ENCODE measurements around the gene CRNKL1. TPM values are rescaled to one million over a fixed set of nuclear protein-coding genes. Genes with fewer than 3 reads are reported as not detected.
"Not testable (repeated sequence)": the region's sequence is repeated elsewhere in the genome, so short reads cannot be mapped to it uniquely, and the experiment has no call there.

CRNKL1 gene
- polyA plus RNA-seq, 1 donor = 26.3 TPM

DNA sequence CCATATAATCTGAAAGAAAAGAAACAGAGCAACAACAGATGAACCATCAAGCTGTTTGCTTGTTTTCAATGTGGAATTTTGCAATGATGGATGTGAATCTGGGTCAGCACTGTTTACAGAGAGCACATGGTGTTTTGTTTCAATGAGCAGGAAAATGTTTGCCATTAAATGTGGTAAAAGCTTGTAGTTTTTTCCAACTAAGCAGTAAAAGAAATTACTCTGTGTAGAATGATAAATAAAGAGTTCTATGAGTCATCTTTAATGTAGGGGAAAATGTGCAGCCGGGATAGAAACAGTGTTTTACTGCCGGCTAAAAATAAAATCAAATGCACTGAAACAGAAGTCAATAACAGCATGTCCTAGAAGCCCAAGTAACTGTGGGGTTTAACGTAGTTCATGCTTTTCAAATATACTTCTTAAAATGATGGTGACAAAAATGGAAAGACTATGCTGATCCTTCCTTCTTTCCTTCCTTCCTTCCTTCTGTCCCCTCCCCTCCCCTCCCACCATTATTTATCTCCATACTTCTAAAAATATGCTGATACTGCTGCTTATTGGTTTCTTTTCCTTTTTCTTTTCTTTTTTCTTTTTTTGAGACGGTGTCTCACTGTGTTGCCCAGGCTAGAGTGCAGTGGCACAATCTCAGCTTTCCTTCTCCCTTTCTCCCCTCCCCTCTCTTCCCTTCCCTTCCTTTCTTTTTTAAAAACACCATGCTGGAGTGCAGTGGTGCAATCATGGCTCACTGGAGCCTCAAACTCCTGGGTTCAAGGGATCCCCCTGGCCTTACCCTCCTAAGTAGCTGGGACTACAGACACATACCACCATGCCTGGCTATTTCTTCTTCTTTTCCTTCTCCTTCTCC, 41.4 kb downstream of the CRNKL1 start:
- Histone ChIP-seq H3K4me1 (ENCODE audit: control insufficient read depth, insufficient read depth, low read length) (peaks cover 14% of the 10 kb centered on the region), H3K27me3 (ENCODE audit: control insufficient read depth, insufficient read depth, low read length) (no peaks in the 10 kb centered on the region), H3K9me3 (ENCODE audit: control insufficient read depth, low read depth, low read length) (no peaks in the 10 kb centered on the region), H3K27ac (ENCODE audit: low read length) (peak overlapping the region; percentile 43), H3K4me3 (ENCODE audit: low read length) (no peak overlapping the region), H3K36me3 (ENCODE audit: control insufficient read depth, insufficient read depth, low read length) (no peaks in the 10 kb centered on the region)
- DNase-seq = peak in 1 of 2 donors; percentile 29
- whole genome bisulfite sequencing (ENCODE audit: insufficient coverage, low lambda C conversion rate) = 67% methylated on average over 1 of the region's 4 CpGs

DNA sequence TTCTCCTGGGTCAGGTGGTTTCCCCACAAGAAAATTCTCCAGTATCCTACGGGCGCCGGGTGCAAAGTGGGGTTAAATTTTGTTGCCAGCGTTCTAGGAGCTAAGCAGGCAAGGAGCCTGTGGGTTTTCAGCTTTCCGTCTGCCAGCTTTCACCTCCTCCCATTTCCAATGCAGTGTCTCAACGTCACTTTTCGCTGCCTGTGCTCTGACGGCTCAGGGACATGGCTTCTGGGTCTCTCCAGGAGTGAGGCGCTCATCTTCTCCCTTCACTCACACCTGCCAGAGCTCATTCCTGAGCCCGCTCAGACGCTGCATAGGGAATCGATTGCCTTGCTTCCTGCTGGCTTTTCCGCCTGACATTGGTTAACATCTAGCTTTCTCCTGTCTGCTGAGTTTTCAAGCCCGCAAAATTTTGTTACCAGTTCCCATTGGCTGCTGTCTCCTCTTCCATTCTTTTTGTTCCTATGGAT, 42.4 kb downstream of the CRNKL1 start:
- WGBS (ENCODE audit: insufficient coverage, low lambda C conversion rate) = 44% methylated on average over 1 of the region's 14 CpGs
- H3K9me3 ChIP-seq (ENCODE audit: control insufficient read depth, low read depth, low read length) = no peaks in the 10 kb centered on the region
- H3K27ac ChIP-seq (ENCODE audit: low read length) = no peak overlapping the region
- H3K4me1 ChIP-seq (ENCODE audit: control insufficient read depth, insufficient read depth, low read length) = peaks cover 12% of the 10 kb centered on the region
- H3K36me3 ChIP-seq (ENCODE audit: control insufficient read depth, insufficient read depth, low read length) = no peaks in the 10 kb centered on the region
- H3K4me3 ChIP-seq (ENCODE audit: low read length) = no peak overlapping the region
- no peak for DNase-seq
- H3K27me3 ChIP-seq (ENCODE audit: control insufficient read depth, insufficient read depth, low read length) = no peaks in the 10 kb centered on the region

DNA sequence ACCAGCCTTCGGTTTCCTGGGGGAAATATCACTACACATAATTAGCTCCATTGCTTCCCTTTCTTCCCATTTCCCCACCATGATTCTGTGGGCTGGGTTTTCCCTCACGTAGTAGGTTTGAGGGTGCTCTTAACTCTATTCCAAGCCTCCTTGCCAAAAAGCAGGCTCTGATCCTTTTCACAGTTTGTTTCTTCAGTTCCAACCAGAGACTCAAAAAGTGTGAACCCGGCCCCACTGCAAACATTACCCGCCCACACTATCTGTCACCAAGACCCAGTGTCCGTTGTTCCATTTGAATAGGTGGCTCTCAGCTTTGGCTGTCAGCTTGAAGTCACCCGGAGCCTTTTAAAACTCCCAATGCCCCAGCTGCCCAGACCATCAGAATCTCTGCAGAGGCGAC, 46.9 kb downstream of the CRNKL1 start:
- peaks cover 18% of the 10 kb centered on the region for H3K36me3 ChIP-seq (ENCODE audit: control insufficient read depth, insufficient read depth, low read length)

DNA sequence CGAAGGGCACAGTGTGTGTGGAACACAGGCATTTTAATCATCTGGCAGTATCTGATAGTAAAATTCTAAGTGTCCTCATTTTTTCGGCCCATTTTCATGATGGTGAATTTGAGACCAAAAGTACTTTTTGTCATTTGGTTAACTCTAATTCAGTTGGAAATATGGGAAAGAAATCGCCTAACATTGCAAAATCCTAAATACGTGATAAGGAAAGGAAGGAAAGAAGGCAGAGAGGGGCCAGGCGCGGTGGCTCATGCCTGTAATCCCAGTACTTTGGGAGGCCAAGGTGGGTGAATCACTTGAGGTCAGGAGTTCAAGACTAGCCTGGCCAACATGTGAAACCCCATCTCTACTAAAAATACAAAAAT, 48.3 kb downstream of the CRNKL1 start:
- DNase-seq; H3K4me3 ChIP-seq (ENCODE audit: low read length); H3K27me3 ChIP-seq (ENCODE audit: control insufficient read depth, insufficient read depth, low read length); H3K4me1 ChIP-seq (ENCODE audit: control insufficient read depth, insufficient read depth, low read length); H3K9me3 ChIP-seq (ENCODE audit: control insufficient read depth, low read depth, low read length): not testable (repeated sequence)
- 100% methylated on average over 1 of the region's 6 CpGs for WGBS (ENCODE audit: insufficient coverage, low lambda C conversion rate)
- H3K36me3 ChIP-seq (ENCODE audit: control insufficient read depth, insufficient read depth, low read length) = peaks cover 31% of the 10 kb centered on the region
- H3K27ac ChIP-seq (ENCODE audit: low read length) = peak overlapping the region; percentile 31

More for the DNA sequence above, 46.9 kb downstream of the CRNKL1 start:
- no CpG with 5 or more reads among the region's 7 CpGs for WGBS (ENCODE audit: insufficient coverage, low lambda C conversion rate)
- Histone ChIP-seq H3K27ac (ENCODE audit: low read length) (no peak overlapping the region), H3K4me3 (ENCODE audit: low read length) (no peak overlapping the region), H3K4me1 (ENCODE audit: control insufficient read depth, insufficient read depth, low read length) (peaks cover 10% of the 10 kb centered on the region), H3K27me3 (ENCODE audit: control insufficient read depth, insufficient read depth, low read length) (no peaks in the 10 kb centered on the region), H3K9me3 (ENCODE audit: control insufficient read depth, low read depth, low read length) (no peaks in the 10 kb centered on the region)
- DNase-seq = no peak

DNA sequence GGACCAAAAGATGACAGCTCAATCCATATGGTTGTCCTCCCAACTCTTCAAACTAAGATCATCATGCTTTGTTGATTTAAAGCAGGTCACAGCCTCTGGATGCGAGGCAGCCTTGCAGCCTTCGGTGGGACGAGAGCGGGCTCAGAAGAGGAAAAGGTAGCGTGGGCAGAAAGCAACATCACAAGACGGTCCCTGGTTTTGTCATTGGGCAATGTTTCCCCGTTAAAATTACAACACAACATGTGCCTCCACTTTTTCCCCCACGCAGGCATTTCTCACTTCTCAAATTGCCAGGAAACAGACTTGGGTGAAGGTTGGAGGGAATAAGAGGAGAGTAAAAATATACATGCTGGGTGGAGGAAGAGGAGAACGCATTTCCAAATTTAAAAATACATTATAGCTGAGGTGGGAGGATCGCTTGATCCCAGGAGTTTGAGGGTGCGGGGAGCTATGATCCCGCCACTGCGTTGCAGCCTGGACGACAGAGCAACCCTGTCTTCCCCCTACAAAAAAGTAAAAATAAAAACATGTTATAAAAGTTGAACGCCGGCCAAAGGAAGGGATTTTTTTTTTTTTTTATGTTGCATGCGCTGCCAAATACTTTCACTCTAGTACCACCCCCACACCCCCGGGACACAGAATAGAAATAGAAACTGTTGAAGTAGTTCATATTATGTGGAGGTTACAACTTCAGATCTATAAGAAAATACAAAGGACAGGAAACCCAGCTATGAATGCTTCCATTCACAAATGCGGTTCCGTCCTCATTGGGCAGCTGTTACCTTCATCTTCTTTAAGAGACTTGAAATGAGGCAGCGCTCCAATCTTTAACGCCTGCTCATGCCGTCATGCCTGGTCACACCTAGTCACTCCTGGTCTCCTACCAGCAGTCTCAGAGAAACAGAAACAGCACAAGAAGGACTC, 49.0 kb downstream of the CRNKL1 start:
- Histone ChIP-seq H3K4me1 (ENCODE audit: control insufficient read depth, insufficient read depth, low read length) (peaks cover 10% of the 10 kb centered on the region), H3K9me3 (ENCODE audit: control insufficient read depth, low read depth, low read length) (no peaks in the 10 kb centered on the region)

DNA sequence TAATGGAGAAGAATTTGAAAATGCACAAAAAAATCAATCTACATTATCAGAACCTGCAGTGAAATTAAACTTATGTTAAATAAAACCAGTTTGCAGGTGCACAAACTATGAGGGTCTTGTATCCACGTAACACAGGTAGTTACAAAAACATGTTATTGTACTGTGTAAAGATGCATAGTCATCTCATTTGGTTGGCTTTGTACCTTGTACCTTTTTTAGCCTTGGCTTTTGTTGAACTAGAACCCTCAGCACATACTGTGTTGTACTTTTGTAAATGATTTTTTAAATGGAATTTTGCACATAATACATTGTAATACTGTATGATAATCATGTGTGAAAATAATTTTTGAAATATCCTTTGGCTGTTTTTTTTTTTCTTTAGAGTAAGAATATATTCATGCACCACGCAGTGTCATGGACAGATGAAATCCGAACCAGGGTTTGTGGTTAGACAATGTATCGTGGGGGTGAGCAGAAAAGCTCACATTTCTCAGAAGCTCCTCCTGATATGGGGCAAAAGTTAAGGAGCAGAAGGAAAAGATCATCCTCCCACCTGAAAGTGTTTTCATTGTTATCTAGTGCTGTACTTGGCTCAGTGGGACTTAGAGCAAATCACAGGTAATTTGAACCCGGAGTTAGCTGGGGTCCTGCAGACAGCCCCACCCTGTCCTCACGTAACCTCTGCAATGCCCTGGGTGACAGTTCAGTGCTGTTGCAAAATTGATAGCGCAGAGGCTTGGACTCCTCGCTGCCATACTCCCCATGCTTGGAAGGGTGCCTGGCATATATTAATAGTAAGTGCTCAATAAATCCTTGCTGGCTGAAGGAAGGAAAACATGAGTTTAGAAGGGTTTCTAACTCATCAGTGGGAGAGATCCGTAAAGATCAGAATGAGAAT, 49.9 kb downstream of the CRNKL1 start:
- no peaks in the 10 kb centered on the region for H3K27me3 ChIP-seq (ENCODE audit: control insufficient read depth, insufficient read depth, low read length)
- H3K4me3 ChIP-seq (ENCODE audit: low read length) = no peak overlapping the region
- H3K27ac ChIP-seq (ENCODE audit: low read length) = peak overlapping the region; percentile 29
- peaks cover 45% of the 10 kb centered on the region for H3K36me3 ChIP-seq (ENCODE audit: control insufficient read depth, insufficient read depth, low read length)
- H3K4me1 ChIP-seq (ENCODE audit: control insufficient read depth, insufficient read depth, low read length) = peaks cover 10% of the 10 kb centered on the region
- no CpG with 5 or more reads among the region's 9 CpGs for WGBS (ENCODE audit: insufficient coverage, low lambda C conversion rate)
- no peaks in the 10 kb centered on the region for H3K9me3 ChIP-seq (ENCODE audit: control insufficient read depth, low read depth, low read length)
- no peak for DNase-seq

More for the DNA sequence above, 49.0 kb downstream of the CRNKL1 start:
- peaks cover 38% of the 10 kb centered on the region for H3K36me3 ChIP-seq (ENCODE audit: control insufficient read depth, insufficient read depth, low read length)
- no peak for DNase-seq
- no peak overlapping the region for H3K4me3 ChIP-seq (ENCODE audit: low read length)
- peak overlapping the region; percentile 31 for H3K27ac ChIP-seq (ENCODE audit: low read length)
- no peaks in the 10 kb centered on the region for H3K27me3 ChIP-seq (ENCODE audit: control insufficient read depth, insufficient read depth, low read length)
- WGBS (ENCODE audit: insufficient coverage, low lambda C conversion rate) = 87% methylated on average over 5 of the region's 23 CpGs

DNA sequence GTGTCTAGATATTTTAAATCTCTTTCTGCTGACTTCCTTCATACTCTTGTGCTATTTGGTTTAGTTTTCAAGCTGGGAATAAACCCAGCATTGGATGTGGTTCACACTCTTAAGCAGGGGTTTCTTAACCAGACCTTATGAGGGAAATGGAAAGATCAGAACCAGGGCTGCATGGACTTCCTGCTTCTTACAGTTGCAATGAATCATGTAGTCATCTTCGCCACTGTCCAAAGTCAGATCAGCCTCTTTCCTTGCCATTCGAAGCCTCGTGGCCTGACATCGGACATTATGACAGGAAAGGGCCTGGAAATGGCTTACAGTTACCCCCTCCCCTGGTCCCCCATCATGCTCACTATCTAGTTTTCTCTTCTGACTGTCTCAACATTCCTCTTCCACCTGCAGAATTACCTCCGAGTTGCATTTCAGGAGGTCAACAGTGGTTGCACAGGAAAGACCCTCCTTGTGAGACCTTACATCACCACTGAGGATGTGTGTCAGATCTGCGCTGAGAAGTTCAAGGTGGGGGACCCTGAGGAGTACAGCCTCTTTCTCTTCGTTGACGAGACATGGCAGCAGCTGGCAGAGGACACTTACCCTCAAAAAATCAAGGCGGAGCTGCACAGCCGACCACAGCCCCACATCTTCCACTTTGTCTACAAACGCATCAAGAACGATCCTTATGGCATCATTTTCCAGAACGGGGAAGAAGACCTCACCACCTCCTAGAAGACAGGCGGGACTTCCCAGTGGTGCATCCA, 51.9 kb downstream of the CRNKL1 start:
- H3K36me3 ChIP-seq (ENCODE audit: control insufficient read depth, insufficient read depth, low read length) = peaks cover 57% of the 10 kb centered on the region
- no peaks in the 10 kb centered on the region for H3K9me3 ChIP-seq (ENCODE audit: control insufficient read depth, low read depth, low read length)
- WGBS (ENCODE audit: insufficient coverage, low lambda C conversion rate) = no CpG with 5 or more reads among the region's 14 CpGs
- no peak overlapping the region for H3K27ac ChIP-seq (ENCODE audit: low read length)
- H3K4me3 ChIP-seq (ENCODE audit: low read length) = no peak overlapping the region
- no peak for DNase-seq
- H3K27me3 ChIP-seq (ENCODE audit: control insufficient read depth, insufficient read depth, low read length) = no peaks in the 10 kb centered on the region
- peaks cover 10% of the 10 kb centered on the region for H3K4me1 ChIP-seq (ENCODE audit: control insufficient read depth, insufficient read depth, low read length)

DNA sequence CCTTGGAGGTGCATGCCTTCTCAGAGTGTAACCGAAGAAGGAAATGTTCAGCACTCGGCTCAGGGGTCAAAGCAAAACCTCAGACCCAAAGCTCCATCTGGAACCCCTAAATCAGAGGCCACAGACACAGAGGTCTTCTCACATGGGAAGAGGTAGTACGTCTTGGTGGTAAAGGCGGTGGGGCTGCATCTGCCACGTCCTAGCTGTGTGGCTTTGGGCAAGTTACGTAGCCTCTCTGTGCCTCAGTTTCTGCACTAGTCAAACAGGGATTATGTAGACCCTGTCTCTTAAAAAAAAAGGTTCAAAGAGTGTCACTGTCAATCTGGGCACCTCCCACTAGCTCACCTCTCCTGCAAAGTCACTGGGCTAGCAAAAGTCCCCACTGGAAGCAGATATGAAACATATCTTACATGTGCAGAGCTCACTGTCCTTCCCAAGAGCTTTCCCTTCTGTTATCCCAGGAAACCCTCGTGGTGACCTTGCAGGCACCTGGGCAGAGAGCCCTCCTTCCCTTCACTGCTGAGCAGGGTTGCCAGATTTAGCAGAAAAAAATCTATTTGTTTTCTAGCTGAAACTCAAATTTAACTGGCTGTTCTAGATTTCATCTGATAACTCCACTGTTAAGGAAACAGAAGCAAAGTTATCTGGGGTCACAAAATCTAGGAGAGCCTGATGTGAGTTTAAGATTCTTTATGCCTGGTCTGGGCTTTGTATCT, 53.1 kb downstream of the CRNKL1 start:
- WGBS (ENCODE audit: insufficient coverage, low lambda C conversion rate) = no CpG with 5 or more reads among the region's 7 CpGs
- Histone ChIP-seq H3K27ac (ENCODE audit: low read length) (no peak overlapping the region), H3K9me3 (ENCODE audit: control insufficient read depth, low read depth, low read length) (no peaks in the 10 kb centered on the region), H3K4me1 (ENCODE audit: control insufficient read depth, insufficient read depth, low read length) (peaks cover 15% of the 10 kb centered on the region), H3K36me3 (ENCODE audit: control insufficient read depth, insufficient read depth, low read length) (peaks cover 61% of the 10 kb centered on the region), H3K4me3 (ENCODE audit: low read length) (no peak overlapping the region), H3K27me3 (ENCODE audit: control insufficient read depth, insufficient read depth, low read length) (no peaks in the 10 kb centered on the region)
- DNase-seq = no peak

DNA sequence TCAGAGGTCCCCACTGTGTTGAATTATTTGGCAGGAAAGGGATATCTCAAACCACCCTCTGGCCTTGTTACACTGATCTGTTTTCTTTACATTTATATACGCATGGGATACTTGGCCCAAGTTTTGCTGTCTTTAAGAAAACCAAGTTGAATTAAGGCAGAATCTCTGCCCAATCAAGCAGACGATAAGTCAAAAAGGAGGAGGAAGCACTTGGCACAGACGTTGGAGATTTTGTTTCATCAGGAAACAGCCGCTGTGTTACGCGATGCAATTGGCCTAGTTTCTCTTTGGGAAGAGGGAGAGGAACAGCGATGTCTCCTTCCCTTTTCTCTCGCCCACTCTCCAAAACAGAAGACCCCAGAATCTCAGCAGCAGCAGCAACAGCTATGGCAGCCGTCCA, 55.3 kb downstream of the CRNKL1 start:
- no peaks in the 10 kb centered on the region for H3K9me3 ChIP-seq (ENCODE audit: control insufficient read depth, low read depth, low read length)
- no peak overlapping the region for H3K4me3 ChIP-seq (ENCODE audit: low read length)
- H3K4me1 ChIP-seq (ENCODE audit: control insufficient read depth, insufficient read depth, low read length) = peaks cover 25% of the 10 kb centered on the region
- WGBS (ENCODE audit: insufficient coverage, low lambda C conversion rate) = 60% methylated on average over 1 of the region's 9 CpGs
- no peak overlapping the region for H3K27ac ChIP-seq (ENCODE audit: low read length)
- peaks cover 53% of the 10 kb centered on the region for H3K36me3 ChIP-seq (ENCODE audit: control insufficient read depth, insufficient read depth, low read length)
- no peak for DNase-seq
- no peaks in the 10 kb centered on the region for H3K27me3 ChIP-seq (ENCODE audit: control insufficient read depth, insufficient read depth, low read length)

All from large intestine (tissue), 3 donors.